GM19238 (cell line): Measurements from ENCODE around the gene APH1B.

Experiments
- DNase-seq: peaks from one replicate; pipeline ENCODE4 v3.0.0; 2011; ENCODE audit warnings: low spot score; ENCODE audit not compliant: insufficient read length

APH1B gene

DNA sequence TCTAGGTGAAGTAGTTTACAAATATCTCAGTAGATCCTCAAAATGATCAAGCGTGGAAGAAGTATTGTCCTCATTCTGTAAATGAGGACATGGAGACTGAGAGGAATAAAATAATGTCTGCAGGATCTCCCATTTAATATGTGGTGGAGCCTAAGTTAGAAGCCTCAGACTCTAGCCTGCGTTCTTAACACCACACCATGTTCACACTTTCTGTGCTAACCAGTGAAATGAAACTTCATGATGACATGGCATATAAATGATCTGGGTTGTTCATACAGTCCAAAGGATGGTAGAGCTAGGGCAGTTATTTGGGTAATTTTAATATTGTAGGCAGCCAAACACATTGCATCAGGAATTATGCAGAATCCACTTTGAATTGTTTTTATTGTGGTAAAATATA, 25.1 kb upstream of the APH1B start:
- no peak for DNase-seq

DNA sequence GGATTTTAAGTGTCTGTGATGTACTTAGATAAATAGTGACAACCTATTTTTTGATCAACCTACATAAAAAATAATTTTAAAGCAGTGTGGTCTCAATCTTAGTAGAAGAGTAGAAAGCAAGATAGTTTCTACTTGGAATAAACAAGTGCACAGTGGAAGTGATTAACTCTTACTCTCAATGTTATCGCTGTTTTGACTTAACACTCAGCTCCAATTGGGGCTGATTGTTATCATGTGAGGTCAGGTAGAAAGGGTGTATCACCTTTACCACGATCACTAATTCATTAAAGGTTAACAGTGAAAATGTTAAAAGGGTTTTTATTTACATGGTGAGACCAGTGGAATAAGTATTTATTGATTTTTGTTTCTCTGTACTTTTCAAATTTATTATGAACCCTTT, 22.4 kb upstream of the APH1B start:
- DNase-seq = no peak

DNA sequence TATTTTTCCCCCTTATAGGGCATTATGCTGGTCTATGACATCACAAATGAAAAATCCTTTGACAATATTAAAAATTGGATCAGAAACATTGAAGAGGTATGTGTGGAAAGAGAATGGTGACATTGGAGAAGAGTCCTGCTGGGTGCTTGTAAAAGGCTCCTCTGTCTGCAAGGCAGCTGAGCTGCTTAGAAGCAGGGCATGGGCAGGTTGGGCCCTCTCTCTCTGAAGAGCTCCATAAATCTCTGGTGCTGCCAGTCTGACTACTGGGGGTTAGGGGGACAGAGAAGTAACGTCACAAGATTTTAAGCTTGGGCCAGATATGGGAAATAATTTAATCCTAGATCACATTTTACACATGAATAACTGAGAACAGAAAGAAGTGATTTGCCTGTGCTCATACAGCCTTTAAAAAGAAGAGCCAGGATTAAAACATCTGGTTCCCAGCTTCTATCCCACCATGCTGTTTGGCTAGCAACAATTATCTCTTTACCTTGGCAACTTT, 21.9 kb upstream of the APH1B start:
- no peak for DNase-seq

DNA sequence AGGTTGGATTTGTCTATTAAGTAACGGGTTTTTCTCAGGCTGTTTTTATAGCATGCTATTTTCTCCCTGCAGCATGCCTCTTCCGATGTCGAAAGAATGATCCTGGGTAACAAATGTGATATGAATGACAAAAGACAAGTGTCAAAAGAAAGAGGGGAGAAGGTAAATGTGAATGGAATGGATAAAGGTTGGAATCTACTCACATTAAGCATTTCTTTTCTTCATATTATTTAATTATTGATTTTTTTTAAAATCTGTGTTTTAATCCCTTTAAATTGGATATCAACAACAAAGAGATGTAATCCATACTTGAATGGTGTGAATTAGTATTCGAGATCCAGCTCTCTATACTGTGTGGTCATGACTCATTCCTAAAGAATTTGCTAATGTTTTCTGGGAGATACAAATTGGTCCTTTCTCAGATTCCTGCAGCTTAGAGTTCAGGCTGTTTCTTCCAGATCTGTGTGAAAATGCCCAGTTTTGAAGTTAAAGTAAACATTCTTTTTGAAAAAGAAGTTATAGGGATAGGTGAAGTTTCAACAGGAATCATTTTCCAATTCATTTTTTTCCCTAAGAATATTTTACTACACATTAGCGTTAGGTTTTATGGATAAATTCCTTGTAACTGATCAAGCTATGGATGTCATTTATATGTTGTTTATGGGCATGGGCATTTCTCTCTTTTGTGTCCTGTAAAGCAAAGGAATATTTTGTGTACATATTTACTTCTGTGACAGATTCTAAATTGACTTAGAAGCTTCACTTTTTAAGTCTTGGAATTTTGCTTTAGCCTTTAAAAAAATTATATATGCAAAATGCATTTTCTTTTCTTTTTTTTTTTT, 20.8 kb upstream of the APH1B start:
- no peak for DNase-seq

DNA sequence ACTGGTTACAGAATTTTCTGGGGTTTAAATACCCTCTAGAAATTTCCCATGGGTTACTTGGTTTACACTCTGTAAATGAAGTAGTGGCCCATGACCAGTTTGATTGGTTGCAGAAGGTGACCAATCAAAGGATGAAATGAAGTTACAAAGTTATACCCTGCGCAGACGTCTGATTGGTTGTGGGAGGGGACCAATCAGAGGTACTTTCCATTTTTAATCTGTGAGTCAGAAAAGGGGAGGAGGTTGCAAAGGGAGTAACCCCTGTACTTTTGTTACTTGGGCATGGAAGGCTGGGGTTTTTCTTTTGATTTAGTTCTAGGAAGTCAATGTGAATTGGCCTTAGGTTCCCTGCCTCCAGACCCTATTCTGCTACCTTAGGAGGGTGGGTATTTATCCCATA, 18.7 kb upstream of the APH1B start:
- no peak for DNase-seq

DNA sequence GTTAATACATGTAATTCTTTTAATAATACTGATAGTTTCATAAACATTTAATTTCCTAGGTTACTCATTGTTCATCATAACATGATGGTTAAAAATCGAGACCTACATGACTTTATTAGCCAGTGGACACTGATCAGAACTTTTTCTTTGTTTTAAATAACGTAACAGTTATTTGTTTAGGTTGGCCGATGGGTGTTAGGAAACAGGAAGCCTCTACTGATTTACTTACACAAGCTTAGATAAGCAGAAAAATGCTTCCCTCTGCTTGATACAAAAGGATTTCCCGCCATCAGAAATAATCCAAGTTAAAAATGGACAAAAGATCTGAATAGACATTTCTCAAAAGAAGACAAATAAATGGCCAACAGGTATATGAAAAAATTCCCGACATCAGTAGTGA, 16.6 kb upstream of the APH1B start:
- DNase-seq = no peak

DNA sequence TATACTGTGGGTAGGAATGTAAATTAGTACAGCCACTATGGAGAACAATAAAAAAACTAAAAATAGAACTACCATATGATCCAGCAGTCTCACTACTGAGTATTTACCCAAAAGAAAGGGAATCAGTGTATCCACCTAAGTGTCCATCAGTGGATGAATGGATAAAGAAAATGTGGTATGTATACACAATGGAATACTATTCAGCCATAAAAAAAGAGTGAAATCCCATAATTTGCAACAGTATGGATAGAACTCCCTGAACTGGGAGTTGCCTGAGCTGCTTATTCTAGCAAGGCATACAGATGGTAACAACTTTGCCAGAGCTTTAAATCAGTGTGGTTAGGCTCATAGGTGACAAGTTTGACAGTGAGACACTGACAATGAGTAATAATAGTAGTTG, 16.1 kb upstream of the APH1B start:
- DNase-seq = no peak

DNA sequence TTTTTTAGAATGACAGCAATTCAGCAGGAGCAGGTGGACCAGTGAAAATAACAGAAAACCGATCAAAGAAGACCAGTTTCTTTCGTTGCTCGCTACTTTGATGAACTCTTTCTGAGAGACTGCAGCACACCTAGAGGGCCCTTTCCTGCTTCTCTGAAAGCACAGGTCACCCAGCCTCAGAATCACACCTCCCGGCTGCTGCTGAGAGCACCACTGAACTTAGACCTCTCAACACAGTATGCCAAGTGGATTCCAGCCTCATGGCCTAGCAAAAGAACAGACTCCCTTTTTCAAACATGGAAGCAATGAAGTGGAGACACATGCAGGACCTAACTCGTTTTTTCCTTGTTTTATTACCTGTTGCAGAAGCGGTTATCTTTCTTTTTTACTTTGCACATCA, 13.9 kb upstream of the APH1B start:
- no peak for DNase-seq

DNA sequence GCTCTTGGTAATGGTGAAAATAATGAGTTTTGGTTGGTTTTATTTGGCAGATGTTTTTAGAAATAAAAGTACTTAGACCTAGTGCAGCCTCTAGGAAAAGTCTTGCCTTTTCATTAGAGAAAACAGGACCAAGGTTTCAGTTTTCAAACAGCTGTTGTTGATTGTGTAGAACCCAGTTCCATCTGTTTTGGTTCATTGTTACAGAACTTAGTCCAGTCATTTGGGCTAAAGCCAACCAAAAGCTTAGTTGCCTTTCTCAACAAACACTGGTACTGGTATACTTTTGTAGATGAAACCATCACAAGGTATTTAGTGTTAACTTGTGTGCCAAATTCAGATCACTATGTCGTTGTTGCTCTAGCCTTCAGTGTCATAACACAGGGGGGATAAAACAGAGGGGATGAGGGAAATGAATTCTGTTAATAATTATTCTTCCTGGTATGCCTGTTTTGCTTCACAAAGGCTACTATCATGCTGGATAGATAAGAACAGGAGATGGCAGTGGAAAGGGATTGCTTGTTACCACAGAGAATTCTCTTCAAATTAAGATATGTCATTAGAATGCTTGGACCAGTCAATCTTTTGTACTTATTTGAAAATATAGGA, 12.6 kb upstream of the APH1B start:
- no peak for DNase-seq

DNA sequence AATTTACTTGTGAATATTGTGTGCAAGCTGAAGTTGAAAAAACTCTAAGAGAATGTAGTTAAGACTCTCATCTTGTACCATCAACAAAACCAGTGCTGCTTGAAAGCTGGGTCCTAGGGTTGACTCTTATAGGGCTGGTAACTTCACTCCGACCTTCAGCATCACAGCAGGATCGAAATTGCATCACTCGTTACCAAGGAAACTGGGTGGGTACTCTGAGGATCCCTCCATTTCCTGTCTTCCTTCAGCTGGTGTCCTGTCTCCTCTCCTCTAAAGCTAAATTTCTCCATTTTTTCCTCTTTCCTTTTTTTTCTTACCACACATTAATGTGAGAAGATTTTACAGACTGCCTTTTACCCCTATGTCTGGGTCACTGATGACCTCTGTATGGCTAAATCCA, 3.0 kb upstream of the APH1B start:
- no peak for DNase-seq

DNA sequence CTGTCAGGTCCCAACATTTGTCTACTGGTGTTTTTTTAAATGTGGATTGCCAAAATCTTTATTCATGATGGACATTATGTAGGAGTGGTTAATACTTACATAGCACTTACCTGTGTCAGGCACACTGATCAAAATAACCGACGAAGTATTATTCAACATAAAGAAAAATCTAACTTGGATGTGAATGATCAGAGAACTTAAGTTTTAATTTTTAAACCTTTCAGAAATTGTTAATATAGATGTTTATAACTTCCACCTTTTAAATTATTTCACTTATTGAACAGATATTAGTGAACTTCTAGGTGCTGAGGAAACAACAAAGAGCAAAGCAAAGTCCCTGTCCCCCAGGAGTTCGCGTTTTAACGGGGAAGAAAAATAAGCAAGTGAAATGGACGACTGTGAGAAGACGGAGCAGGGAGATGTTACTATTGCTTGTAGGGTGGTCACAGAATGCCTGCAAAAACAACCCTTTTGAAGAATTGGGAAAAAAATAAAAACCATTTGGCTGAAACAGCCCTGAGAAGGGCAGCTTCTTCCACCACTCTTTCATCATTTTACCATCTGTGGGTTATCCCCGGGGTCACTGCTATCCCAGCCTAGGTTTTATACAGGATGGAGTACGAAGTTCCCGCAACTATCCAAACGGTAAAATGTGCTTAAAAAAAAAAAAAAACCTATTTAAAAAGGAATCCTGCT, 915 bp upstream of the APH1B start:
- DNase-seq = no peak

DNA sequence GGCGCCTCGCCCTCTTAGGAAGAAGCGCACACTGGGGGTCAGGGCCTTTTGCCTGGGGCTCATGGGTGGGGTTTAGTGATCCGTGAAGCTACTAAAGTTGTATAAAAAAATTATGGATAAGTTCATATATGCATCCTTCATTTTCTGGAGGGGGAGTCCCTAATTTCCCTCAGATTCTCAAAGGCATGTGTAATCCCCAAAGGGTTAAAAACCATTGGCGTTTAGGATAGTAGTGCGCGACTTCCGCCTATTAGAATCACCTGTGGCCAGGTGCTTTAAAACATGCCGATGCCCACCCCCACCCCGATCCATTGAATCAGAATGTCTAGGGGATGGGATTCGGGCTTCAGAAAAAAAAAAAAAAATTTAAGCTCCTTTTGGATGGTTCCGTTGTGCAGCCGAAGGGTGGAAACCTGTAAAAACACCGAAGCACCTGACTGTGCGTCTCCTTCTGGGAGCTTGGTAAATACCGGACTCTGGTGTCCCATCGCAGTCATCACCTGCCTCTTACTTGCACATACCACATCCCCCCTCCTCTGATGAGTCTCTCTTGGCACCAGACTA, 570 bp downstream of the APH1B start:
- no peak for DNase-seq

DNA sequence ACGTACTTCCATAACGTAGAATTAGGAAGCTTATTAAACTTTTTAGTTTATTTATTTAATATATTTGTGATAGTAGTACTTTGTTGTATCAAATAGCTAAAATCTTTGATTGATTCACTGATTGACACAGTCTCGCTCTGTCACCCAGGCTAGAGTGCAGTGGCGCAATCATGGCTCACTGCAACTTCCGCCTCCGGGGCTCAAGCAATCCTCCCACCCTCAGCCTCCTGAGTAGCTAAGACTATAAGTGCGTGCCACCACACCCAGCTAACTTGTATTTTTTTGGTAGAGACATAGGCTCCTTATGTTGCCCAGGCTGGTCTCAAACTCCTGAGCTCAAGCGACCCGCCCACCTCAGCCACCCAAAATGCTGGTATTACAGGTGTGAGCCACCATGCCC, 5.7 kb downstream of the APH1B start:
- no peak for DNase-seq

DNA sequence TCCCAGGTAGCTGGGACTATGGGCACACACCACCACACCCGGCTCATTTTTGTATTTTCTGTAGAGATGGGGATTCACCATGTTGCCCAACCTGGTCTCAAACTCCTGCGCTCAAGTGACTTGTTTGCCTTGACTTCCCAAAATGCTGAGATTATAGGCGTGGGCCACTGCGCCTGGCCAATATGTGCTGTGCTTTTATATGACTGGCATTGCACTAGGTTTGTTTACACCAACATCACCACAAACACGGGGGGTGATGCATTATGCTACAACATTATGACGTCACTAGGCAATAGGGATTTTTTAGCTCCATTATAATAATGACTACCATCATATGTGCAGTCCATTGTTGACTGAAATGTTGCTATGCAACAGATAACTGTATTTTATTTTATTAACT, 6.9 kb downstream of the APH1B start:
- DNase-seq = no peak

DNA sequence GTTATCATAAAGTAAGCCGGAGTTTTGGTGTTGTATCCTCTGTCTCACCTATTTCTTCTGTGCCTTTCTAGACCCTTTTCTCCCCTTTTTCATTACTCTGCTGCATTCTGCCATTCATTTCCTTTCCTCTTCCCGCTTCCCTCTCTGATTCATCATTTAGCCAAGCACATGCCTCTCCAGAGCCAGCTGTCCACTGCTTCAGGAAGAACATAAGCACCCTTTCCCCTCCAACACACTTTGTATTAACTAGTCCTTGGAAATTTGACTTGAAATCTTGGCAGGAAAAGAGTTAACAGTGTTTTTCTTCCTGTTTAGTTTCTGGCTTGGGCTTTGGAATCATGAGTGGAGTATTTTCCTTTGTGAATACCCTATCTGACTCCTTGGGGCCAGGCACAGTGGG, 9.7 kb downstream of the APH1B start:
- no peak for DNase-seq

DNA sequence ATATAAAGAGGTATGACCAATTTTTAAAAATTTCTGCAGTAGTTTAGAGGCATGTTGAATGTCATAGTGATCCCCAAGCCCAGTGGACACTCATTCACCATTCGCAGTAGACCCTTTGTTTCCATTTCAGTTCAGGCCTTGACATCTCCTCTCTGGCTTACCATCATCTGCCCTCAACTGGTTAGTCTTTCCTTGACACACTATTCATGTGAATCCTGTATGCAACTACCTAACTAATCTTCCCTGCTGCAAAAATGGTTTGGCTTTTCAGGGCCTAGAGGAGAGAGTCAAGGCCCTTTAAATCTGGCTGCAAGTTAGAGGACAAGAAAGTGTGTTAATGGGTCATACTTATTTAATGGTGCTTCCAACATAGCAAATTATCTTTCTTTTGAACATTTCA, 10.9 kb downstream of the APH1B start:
- DNase-seq = no peak

DNA sequence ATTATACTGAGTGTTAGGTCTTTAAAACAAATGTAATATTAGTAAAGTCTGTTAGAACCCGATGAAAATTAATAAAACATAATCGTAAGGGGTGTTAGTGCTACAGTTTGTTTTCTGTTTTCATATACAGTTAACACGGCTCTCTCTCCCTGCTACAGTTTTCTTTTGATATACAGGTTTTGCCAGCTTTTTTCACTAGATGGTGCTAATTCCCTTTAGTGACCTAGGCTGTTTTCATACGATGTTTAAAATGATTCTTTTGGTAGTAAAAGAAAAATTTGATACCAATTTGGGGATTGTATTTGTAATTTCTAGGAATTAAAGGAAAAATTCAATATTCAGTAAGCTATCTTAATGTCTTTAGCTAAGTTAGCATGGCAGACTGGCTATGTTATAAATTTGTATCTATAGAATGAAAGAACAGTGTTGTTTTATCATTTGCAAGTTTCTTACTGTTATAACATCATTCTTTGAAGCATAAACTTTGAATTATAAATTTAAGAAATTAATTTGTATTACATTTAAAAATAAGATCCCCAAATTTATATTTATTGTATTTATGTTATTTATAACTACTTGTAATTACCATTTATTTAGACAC, 11.5 kb downstream of the APH1B start:
- DNase-seq = peak; percentile 19

DNA sequence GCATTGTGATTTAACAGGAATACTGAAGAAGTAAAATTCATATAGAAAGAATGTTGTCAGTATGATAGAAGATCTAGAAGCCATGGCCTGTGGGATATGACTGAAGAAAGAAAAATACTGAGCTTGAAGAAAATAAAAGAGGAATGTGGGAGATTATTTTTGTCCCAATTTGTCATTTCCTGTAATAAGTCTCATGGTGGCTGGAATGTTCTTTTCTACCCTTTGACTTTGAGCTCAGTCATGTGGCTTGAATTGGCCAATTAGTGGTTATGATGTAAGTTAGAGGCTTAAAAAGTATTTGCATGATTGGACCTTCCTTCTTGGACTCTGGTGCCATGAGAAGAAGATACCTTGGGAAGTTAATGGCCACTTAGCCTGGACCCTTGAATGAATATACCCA, 14.1 kb downstream of the APH1B start:
- no peak for DNase-seq

DNA sequence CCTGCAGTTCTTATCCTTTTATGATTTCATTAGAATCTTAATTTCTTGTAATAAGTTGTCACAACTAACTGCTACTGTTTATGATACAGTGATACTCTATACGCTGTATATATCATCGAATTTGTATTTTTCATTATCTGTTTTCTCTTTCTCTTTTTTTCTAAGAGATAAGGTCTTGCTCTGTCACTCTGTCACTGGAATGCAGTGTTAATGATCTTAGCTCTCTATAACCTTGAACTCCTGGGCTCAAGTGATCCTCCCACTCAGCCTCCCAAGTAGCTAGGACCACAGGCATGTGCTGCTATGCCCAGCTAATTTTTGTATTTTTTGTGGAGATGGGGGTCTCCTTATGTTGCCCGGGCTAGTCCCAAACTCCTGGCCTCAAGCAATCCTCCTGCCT, 14.8 kb downstream of the APH1B start:
- DNase-seq = no peak

DNA sequence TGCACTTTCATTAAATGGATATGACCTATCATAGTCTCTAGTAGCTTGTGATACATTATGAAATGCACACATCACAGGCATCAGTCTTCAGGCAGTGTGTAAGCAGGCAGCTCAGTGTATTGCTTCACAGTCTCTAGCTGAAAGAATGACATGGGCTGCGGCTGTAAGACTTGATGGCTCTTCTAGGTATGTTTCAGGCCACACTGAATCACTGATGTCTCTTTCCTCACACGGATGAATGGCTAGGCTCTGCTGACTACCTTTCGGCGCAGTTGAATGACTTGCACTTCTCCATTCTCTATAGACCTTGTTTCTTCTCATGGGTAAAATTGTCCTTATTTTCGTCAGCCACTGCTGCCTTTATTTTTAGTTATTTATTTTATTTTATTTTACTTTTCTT, 15.4 kb downstream of the APH1B start:
- no peak for DNase-seq

DNA sequence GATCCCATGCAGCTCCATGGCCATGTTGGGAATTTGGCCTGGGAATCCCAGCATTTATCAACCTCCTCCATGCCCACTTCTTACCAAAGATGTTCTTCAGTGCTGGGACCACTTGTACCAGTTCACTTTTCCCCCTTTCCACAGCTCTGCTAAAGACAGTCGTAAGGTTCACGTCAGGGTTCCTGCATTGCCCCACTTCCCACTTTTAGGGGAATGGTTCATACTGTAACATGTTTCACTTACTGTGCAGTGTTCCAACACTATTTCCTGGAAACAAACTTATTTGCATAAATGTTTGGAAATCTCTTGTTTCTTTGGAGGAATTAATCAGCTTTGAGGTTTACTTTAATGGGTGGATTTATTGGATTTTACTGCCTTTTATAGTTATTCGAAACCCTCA, 17.0 kb downstream of the APH1B start:
- no peak for DNase-seq

DNA sequence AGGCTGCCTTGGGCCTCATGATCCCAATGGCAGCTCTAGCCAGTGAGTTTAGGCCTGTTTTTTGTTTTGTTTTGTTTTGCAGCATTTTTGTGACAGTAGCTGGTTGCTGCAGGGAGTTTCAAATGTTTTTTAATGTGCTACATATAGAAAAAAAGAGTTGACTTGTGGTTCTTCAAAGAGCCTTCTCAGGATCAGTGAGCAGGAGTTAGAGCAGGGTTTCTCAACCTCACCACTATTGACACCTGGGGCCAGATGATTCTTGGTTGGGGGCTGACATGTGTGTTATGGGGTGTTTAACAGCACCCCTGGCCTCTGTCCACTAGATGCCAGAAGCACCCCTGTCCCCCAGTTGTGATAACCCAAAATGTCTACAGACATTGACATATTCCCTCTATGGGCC, 17.9 kb downstream of the APH1B start:
- no peak for DNase-seq
